ENCODE results near the gene EML4. TPM values are rescaled to one million over a fixed set of nuclear protein-coding genes. Genes with fewer than 3 reads are reported as not detected.
A peak's percentile ranks its signal among the peaks of the same experiment; 100 is the strongest.

EML4 gene
- total RNA-seq, 1 donor from 2014 or later: 4.3 TPM

DNA sequence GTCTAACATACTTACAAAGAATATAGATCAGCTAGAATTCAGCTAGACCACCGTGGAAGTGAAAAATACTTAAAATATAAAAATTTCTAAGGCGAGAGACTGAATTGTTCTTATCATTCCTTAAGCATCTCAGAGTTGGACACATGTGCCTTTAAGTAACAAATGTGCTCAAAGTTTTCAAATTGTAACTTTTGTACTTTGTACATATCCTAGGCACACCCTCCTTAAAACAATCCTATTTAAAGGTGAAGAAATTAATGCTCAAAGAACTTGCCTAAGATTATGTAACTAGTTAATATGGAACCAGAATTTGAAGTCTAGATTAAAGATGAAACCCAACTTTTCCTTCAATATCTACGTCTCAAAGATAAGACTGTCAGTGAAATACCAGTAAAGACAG is 74.1 kb downstream of the EML4 start:
- Histone ChIP-seq H3K4me3 (no peak overlapping the region), H3K27ac (replicated peaks) (no peak overlapping the region), H3K36me3 (no peaks in the 10 kb centered on the region), H3K4me1 (peaks cover 10% of the 10 kb centered on the region), H3K9me3 (replicated peaks) (no peaks in the 10 kb centered on the region), H3K27me3 (ENCODE audit: low read depth) (no peaks in the 10 kb centered on the region)
- DNase-seq: no peak
- TF ChIP-seq, protein P1, sequence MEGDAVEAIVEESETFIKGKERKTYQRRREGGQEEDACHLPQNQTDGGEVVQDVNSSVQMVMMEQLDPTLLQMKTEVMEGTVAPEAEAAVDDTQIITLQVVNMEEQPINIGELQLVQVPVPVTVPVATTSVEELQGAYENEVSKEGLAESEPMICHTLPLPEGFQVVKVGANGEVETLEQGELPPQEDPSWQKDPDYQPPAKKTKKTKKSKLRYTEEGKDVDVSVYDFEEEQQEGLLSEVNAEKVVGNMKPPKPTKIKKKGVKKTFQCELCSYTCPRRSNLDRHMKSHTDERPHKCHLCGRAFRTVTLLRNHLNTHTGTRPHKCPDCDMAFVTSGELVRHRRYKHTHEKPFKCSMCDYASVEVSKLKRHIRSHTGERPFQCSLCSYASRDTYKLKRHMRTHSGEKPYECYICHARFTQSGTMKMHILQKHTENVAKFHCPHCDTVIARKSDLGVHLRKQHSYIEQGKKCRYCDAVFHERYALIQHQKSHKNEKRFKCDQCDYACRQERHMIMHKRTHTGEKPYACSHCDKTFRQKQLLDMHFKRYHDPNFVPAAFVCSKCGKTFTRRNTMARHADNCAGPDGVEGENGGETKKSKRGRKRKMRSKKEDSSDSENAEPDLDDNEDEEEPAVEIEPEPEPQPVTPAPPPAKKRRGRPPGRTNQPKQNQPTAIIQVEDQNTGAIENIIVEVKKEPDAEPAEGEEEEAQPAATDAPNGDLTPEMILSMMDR (IDR thresholded peaks at IDR 0.05; ENCODE audit: borderline replicate concordance): no peak
- intact Hi-C loops (cut with micrococcal nuclease): no loop called here

DNA sequence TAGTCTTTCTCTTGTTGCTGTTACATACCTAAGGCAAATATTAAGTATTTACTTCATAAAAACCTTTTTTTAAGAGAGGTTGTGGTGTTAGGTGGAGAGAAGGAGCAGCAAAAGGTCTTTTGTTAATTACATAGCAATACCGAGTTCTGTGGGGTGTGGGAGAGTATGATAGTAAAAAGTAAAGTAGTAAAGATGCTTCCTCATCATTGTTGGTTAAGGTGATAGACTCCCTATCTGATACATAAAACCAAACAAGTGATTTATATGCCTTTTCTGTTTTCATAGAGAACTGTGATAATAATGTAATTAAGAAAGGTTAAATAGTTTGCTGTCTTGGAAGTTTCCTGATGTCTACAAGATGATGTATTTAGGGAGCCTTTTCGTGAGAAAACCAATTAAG is 75.4 kb downstream of the EML4 start:
- Histone ChIP-seq H3K27me3 (ENCODE audit: low read depth) (no peaks in the 10 kb centered on the region), H3K36me3 (no peaks in the 10 kb centered on the region), H3K4me3 (no peak overlapping the region), H3K4me1 (peaks cover 21% of the 10 kb centered on the region), H3K9me3 (replicated peaks) (no peaks in the 10 kb centered on the region), H3K27ac (replicated peaks) (no peak overlapping the region)
- no peak for DNase-seq
- intact Hi-C loops (cut with micrococcal nuclease): no loop called here
- TF ChIP-seq, protein P1 (IDR thresholded peaks at IDR 0.05; ENCODE audit: borderline replicate concordance): no peak

DNA sequence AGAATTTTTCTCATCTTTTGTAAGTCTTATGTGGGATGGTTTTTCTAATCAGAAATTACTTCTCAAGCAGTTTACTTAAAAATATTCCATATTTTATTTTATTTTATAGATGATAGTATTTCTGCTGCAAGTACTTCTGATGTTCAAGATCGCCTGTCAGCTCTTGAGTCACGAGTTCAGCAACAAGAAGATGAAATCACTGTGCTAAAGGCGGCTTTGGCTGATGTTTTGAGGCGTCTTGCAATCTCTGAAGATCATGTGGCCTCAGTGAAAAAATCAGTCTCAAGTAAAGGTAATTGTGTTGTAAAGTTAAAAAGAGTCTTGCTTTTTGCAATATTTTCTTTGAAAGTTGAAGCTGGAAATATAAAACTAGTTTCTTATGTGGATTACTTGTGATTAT is 76.2 kb downstream of the EML4 start:
- no peaks in the 10 kb centered on the region for H3K9me3 ChIP-seq (replicated peaks)
- no peak for DNase-seq
- intact Hi-C loops (cut with micrococcal nuclease): no loop called here
- no peak overlapping the region for H3K4me3 ChIP-seq
- H3K27ac ChIP-seq (replicated peaks): no peak overlapping the region
- H3K27me3 ChIP-seq (ENCODE audit: low read depth): no peaks in the 10 kb centered on the region
- H3K36me3 ChIP-seq: no peaks in the 10 kb centered on the region
- peaks cover 30% of the 10 kb centered on the region for H3K4me1 ChIP-seq
- TF ChIP-seq, protein P1 (IDR thresholded peaks at IDR 0.05; ENCODE audit: borderline replicate concordance): no peak

DNA sequence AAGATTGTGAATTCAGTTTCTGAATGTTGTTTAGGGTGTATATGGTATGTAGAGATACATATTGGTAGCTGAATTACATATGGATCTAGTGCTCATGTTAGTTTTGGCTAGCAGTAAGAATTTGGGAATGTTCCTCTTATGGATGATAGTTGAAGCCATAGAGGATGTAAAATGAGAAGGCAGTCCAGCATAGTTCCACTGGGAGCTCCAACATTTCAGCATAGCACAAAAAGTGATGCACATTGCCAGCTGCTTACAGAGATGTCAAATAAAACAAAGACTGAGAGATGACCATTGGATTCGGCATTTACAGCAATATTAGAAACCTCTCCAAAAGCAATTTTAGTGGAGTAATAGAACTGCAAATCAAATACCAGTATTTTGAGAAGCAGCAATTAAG is 77.4 kb downstream of the EML4 start:
- Histone ChIP-seq H3K9me3 (replicated peaks) (no peaks in the 10 kb centered on the region), H3K27ac (replicated peaks) (no peak overlapping the region), H3K4me1 (peaks cover 28% of the 10 kb centered on the region), H3K4me3 (no peak overlapping the region), H3K36me3 (no peaks in the 10 kb centered on the region), H3K27me3 (ENCODE audit: low read depth) (no peaks in the 10 kb centered on the region)
- no peak for DNase-seq
- TF ChIP-seq, protein P1 (IDR thresholded peaks at IDR 0.05; ENCODE audit: borderline replicate concordance): no peak
- intact Hi-C loops (cut with micrococcal nuclease): no loop called here

DNA sequence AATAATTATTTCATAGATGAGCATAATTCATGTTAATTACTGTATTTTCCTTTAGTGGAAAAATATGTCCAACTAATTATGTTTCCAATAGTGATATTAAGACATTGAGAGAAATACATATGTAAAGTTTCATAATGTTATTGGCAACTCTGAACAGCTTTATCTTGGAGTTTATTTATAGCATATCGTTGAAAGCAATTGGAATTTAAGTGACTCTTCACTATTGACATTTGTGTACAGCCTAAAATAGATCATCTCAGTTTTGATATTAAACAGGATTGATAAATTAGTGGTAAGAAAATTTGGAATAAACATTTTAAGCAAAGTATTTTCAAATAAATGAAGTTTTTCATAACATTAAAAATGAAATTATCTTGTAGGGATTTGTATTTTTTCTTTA is 79.7 kb downstream of the EML4 start:
- Histone ChIP-seq H3K27me3 (ENCODE audit: low read depth) (no peaks in the 10 kb centered on the region), H3K4me3 (no peak overlapping the region), H3K4me1 (peaks cover 26% of the 10 kb centered on the region), H3K36me3 (no peaks in the 10 kb centered on the region), H3K9me3 (replicated peaks) (no peaks in the 10 kb centered on the region), H3K27ac (replicated peaks) (peak overlapping the region; percentile 66)
- TF ChIP-seq, protein P1 (IDR thresholded peaks at IDR 0.05; ENCODE audit: borderline replicate concordance): no peak
- intact Hi-C loops (cut with micrococcal nuclease): no loop called here
- DNase-seq: no peak

DNA sequence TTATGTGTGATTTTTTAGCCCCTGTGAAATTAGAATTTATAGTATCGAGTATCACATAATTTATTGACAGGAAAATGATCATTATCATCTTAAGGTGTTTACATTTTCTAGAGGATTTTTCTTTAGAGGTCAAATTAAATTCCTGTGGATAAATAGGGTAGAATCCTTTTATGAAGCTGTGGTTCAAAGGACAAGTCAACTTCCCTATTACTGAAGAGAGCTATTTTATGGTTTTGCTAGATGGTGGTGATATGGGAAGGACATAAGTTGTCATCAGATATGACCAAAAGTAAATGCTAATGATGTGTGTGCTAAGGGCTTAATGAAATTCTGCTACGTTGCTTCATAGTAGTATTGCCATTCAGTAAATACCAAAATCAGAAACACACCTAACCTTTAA is 80.1 kb downstream of the EML4 start:
- H3K36me3 ChIP-seq: no peaks in the 10 kb centered on the region
- peak overlapping the region; percentile 27 for H3K4me3 ChIP-seq
- intact Hi-C loops (cut with micrococcal nuclease): no loop called here
- TF ChIP-seq, protein P1 (IDR thresholded peaks at IDR 0.05; ENCODE audit: borderline replicate concordance): no peak
- H3K27me3 ChIP-seq (ENCODE audit: low read depth): no peaks in the 10 kb centered on the region
- H3K9me3 ChIP-seq (replicated peaks): no peaks in the 10 kb centered on the region
- H3K27ac ChIP-seq (replicated peaks): peak overlapping the region; percentile 66
- H3K4me1 ChIP-seq: peaks cover 26% of the 10 kb centered on the region
- no peak for DNase-seq
